Stimulated activated CD8-positive, alpha-beta memory T cell treated with anti-CD3 and anti-CD28 coated beads, Interleukin-7, amount 100 ng/mL, for 24 hours (primary cell): Measurements from ENCODE around the gene ARID1B.

ENCODE experiments used
- DNase-seq: peaks from one replicate; pipeline ENCODE4 v3.0.0-alpha.2; 2020; ENCODE audit warnings: low read depth

ARID1B gene

GRCh38 chr6:157187182-157188083, 410.3 kb downstream of the ARID1B start:
- no peak for DNase-seq

- no peak for DNase-seq
Observed at GRCh38 chr6:157188213-157188612, 411.0 kb downstream of the ARID1B start.

- no peak for DNase-seq
Observed at GRCh38 chr6:157193443-157193996, 416.3 kb downstream of the ARID1B start.

- DNase-seq = no peak
Observed at GRCh38 chr6:157194110-157194509, 416.9 kb downstream of the ARID1B start.

- no peak for DNase-seq
Observed at GRCh38 chr6:157194643-157195042, 417.5 kb downstream of the ARID1B start.

DNA sequence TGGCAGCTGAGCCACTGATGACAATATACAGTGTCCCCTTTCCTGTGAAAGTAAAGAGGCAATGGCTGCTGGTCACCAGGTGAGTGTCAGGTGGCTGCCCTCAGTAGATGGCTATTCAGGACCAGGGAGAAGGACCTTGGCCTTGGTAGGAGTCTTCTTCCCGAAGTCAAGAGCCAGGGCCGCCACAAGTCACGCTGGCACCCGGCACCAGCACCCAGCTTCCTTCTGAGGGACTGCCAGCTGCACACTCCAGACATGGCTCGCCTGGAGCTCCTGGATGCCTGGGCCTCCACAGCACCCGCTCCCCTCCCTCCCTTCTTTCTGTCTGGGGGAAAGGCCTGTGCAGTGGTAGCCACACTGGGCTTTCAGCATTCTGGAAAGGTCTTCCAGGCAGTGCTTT, 419.2 kb downstream of the ARID1B start:
- no peak for DNase-seq

- no peak for DNase-seq
Observed at GRCh38 chr6:157198425-157199279, 421.5 kb downstream of the ARID1B start.

- no peak for DNase-seq
Observed at GRCh38 chr6:157200117-157200516, 422.9 kb downstream of the ARID1B start.

DNA sequence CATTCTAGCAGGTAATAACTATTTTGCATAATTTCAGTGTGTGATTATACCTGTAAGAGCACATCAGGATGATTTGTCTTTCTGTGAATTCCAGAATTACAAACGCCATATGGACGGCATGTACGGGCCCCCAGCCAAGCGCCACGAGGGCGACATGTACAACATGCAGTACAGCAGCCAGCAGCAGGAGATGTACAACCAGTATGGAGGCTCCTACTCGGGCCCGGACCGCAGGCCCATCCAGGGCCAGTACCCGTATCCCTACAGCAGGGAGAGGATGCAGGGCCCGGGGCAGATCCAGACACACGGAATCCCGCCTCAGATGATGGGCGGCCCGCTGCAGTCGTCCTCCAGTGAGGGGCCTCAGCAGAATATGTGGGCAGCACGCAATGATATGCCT, 423.4 kb downstream of the ARID1B start:
- no peak for DNase-seq

- DNase-seq = no peak
Observed at GRCh38 chr6:157201083-157201482, 423.9 kb downstream of the ARID1B start.

DNA sequence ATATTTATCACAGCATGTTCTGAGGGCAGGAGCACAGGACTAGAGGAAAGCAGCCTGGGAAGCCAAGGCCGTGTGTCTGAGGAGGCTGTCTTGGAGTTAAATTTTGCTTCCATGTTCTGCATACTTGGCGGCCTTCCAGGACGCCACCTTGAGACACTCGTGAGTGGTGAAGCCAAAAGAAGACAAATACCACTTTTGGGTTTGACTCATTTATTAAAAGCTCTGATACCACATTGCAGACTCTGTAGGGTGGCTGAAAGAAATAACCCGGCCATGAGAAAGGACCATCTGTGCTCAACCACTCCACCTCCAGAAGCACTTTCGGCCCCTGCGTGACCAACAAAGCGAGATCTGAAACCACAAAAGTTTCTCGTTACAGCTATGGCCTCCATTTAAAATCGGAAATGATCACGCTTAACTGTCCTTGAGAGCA, 426.1 kb downstream of the ARID1B start:
- DNase-seq = no peak

- DNase-seq = no peak
Observed at GRCh38 chr6:157203764-157204163, 426.6 kb downstream of the ARID1B start.

- no peak for DNase-seq
Observed at GRCh38 chr6:157205473-157206358, 428.5 kb downstream of the ARID1B start.

GRCh38 chr6:157206359-157206815, 429.2 kb downstream of the ARID1B start:
- no peak for DNase-seq

DNA sequence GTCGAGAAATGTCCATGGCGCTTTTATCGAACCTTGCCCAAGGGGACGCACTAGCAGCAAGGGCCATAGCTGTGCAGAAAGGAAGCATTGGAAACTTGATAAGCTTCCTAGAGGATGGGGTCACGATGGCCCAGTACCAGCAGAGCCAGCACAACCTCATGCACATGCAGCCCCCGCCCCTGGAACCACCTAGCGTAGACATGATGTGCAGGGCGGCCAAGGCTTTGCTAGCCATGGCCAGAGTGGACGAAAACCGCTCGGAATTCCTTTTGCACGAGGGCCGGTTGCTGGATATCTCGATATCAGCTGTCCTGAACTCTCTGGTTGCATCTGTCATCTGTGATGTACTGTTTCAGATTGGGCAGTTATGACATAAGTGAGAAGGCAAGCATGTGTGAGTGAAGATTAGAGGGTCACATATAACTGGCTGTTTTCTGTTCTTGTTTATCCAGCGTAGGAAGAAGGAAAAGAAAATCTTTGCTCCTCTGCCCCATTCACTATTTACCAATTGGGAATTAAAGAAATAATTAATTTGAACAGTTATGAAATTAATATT, 430.4 kb downstream of the ARID1B start:
- no peak for DNase-seq

DNA sequence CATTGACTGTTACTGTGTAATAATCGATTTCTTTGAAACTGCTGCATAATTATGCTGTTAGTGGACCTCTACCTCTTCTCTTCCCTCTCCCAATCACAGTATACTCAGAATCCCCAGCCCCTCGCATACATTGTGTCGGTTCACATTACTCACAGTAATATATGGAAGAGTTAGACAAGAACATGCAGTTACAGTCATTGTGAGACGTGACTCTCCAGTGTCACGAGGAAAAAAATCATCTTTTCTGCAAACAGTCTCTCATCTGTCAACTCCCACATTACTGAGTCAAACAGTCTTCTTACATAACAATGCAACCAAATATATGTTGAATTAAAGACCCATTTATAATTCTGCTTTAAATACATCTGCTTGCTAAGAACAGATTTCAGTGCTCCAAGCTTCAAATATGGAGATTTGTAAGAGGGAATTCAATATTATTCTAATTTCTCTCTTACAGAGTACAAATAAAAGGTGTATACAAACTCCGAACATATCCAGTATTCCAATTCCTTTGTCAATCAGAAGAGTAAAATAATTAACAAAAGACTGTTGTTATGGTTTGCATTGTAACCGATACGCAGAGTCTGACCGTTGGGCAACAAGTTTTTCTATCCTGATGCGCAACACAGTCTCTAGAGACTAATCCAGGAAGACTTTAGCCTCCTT, 432.8 kb downstream of the ARID1B start:
- DNase-seq = no peak

DNA sequence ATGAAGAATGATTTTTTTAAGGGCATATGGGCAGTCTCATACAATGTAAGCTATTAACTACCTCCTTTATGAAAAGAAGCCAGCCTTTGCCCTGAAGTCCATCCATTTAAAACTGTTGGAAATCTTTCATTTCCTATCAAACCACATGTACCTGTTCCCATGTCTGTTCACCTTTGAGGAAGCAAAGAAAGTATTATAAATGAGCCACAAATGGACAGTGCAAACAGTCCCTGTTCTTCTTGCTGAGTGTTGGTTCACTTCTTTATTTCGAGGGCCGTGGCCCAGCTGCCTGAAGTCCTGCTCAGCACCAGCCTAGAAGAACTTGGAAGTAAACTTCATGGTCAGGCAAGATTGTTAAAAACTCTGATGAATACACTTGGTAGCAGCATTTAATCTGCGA, 433.8 kb downstream of the ARID1B start:
- no peak for DNase-seq

GRCh38 chr6:157211603-157212455, 434.7 kb downstream of the ARID1B start:
- no peak for DNase-seq

- DNase-seq = no peak
Observed at GRCh38 chr6:157213426-157213825, 436.2 kb downstream of the ARID1B start.
